ENCODE measurements around the gene IQCH.
"Not testable (repeated sequence)": the region's sequence is repeated elsewhere in the genome, so short reads cannot be mapped to it uniquely, and the experiment has no call there.

Gene IQCH

DNA sequence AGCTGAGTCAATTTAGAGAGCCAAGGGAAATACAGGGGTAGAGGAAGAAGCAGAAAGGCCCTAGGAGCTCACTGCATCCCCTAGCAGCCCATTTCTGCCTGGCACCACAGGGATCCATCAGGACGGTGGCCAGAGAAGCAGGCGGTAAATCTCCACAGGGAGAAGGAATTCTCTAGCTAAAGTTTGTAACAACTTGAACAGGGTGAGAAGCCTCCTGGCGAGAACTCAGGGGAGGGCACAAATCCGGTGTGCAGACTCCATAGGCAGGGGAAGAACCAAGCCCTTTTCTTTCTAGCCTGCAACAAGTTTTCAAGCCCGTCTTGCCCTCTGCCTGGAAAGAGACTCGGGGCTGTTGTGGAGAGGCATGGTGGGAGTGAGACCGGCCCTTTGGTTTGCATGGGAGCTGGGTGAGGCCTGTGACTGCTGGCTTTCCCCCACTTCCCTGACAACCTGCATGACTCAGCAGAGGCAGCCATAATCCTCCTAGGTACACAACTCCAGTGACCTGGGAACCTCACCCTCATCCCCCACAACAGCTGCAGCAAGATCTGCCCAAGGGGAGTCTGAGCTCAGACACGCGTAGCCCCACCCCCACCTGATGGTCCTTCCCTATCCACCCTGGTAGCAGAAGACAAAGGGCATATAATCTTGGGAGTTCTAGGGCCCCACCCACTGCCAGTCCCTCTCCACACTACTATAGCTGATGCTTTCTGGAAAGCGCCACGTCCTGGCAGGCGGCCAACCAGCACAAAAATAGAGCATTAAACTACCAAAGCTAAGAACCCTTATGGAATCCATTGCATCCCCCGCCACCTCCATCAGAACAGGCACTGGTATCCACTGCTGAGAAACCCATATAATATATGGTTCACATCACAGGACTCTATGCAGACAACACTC is 182.0 kb downstream of the IQCH start:
- H3K9me3 Mint-ChIP-seq (ENCODE audit: low read depth); H3K4me1 Mint-ChIP-seq (ENCODE audit: low read depth); H3K4me3 Mint-ChIP-seq; H3K27me3 Mint-ChIP-seq; H3K27ac Mint-ChIP-seq: not testable (repeated sequence)
- H3K36me3 Mint-ChIP-seq: peaks cover 25% of the 10 kb centered on the region

- peaks cover 3% of the 10 kb centered on the region for H3K9me3 Mint-ChIP-seq (ENCODE audit: low read depth)
- no peak overlapping the region for H3K4me3 Mint-ChIP-seq
- no peak overlapping the region for H3K27ac Mint-ChIP-seq
- H3K36me3 Mint-ChIP-seq: peaks cover 16% of the 10 kb centered on the region
- H3K27me3 Mint-ChIP-seq: no peaks in the 10 kb centered on the region
- H3K4me1 Mint-ChIP-seq (ENCODE audit: low read depth): no peaks in the 10 kb centered on the region
Observed at GRCh38 chr15:67444100-67444499, 189.5 kb downstream of the IQCH start.

GRCh38 chr15:67446449-67446848 is 191.9 kb downstream of the IQCH start:
- H3K9me3 Mint-ChIP-seq (ENCODE audit: low read depth): peaks cover 3% of the 10 kb centered on the region
- peaks cover 3% of the 10 kb centered on the region for H3K36me3 Mint-ChIP-seq
- H3K27ac Mint-ChIP-seq: no peak overlapping the region
- no peaks in the 10 kb centered on the region for H3K4me1 Mint-ChIP-seq (ENCODE audit: low read depth)
- H3K27me3 Mint-ChIP-seq: no peaks in the 10 kb centered on the region
- no peak overlapping the region for H3K4me3 Mint-ChIP-seq

DNA sequence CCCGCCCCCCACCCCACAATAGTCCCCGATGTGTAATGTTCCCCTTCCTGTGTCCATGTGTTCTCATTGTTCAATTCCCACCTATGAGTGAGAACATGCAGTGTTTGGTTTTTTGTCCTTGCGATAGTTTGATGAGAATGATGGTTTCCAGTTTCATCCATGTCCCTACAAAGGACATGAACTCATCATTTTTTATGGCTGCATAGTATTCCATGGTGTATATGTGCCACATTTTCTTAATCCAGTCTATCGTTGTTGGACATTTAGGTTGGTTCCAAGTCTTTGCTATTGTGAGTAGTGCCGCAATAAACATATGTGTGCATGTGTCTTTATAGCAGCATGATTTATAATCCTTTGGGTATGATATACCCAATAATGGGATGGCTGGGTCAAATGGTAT is 193.8 kb downstream of the IQCH start:
- not testable (repeated sequence) for H3K27me3 Mint-ChIP-seq; H3K9me3 Mint-ChIP-seq (ENCODE audit: low read depth); H3K36me3 Mint-ChIP-seq; H3K27ac Mint-ChIP-seq; H3K4me3 Mint-ChIP-seq; H3K4me1 Mint-ChIP-seq (ENCODE audit: low read depth)

GRCh38 chr15:67453703-67454102 is 199.1 kb downstream of the IQCH start:
- not testable (repeated sequence) for H3K9me3 Mint-ChIP-seq (ENCODE audit: low read depth); H3K4me1 Mint-ChIP-seq (ENCODE audit: low read depth); H3K4me3 Mint-ChIP-seq; H3K36me3 Mint-ChIP-seq; H3K27me3 Mint-ChIP-seq; H3K27ac Mint-ChIP-seq

GRCh38 chr15:67456677-67457529 is 202.3 kb downstream of the IQCH start:
- no peak overlapping the region for H3K27ac Mint-ChIP-seq
- H3K27me3 Mint-ChIP-seq: no peaks in the 10 kb centered on the region
- no peaks in the 10 kb centered on the region for H3K9me3 Mint-ChIP-seq (ENCODE audit: low read depth)
- no peak overlapping the region for H3K4me3 Mint-ChIP-seq
- peaks cover 2% of the 10 kb centered on the region for H3K36me3 Mint-ChIP-seq
- no peaks in the 10 kb centered on the region for H3K4me1 Mint-ChIP-seq (ENCODE audit: low read depth)

DNA sequence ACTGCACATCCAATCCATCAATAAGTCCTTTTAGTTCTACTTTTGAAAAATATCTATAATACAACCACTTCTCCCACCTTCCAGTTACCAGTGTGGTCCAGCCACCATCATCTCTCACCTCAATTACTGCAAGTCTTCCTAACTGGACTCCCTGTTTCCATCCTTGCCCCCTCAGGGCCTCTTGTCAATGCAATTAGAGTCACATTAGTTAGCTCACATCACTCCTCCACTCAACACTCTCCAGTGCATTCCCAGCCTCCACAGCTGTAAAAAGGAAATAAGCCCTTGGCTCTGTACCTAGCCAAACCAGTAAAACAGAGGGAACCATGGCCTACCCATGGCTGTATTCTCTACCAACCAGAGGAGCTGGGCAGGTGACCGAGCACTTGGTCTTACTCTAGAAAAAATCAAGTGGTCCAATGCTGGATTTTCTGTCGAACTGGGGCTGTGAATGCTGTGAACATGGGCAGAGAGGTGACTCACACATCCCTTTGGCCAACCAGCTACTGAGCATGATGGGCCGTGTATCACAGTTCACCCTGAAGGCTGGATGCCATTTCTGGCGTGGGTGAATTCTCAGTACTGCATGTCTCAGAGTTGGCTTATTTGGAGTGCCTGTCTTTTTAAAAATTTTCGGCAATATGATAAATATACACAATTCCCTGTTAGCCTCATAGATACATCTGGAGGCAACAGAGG is 203.9 kb downstream of the IQCH start:
- no peaks in the 10 kb centered on the region for H3K9me3 Mint-ChIP-seq (ENCODE audit: low read depth)
- H3K27me3 Mint-ChIP-seq: no peaks in the 10 kb centered on the region
- H3K4me3 Mint-ChIP-seq: no peak overlapping the region
- peaks cover 2% of the 10 kb centered on the region for H3K36me3 Mint-ChIP-seq
- no peaks in the 10 kb centered on the region for H3K4me1 Mint-ChIP-seq (ENCODE audit: low read depth)
- no peak overlapping the region for H3K27ac Mint-ChIP-seq

DNA sequence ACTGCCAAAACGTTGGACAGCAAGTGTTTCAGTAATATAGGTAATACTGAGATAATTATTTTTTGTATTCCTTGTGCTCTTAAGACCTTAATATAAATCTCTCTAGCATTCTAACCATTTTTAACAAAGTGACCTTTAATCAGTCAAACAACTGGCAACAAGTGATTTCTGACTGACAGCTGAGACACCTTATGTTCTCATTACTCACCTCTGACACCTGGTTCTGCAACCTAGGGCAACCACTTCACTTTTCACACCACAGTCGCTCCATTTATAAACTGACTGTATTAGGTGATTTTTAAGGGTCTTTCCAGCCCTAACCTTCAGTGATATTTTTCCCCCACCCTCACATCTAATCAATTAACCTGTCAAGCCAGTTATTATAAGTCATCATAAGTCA is 205.9 kb downstream of the IQCH start:
- Mint-ChIP-seq H3K4me1 (ENCODE audit: low read depth) (no peaks in the 10 kb centered on the region), H3K4me3 (no peak overlapping the region), H3K36me3 (peaks cover 4% of the 10 kb centered on the region), H3K27me3 (no peaks in the 10 kb centered on the region), H3K27ac (no peak overlapping the region), H3K9me3 (ENCODE audit: low read depth) (no peaks in the 10 kb centered on the region)

GRCh38 chr15:67461735-67462134 is 207.1 kb downstream of the IQCH start:
- no peak overlapping the region for H3K27ac Mint-ChIP-seq
- no peak overlapping the region for H3K4me3 Mint-ChIP-seq
- H3K9me3 Mint-ChIP-seq (ENCODE audit: low read depth): no peaks in the 10 kb centered on the region

GRCh38 chr15:67462875-67463274 is 208.3 kb downstream of the IQCH start:
- no peak overlapping the region for H3K27ac Mint-ChIP-seq
- no peak overlapping the region for H3K4me3 Mint-ChIP-seq
- H3K4me1 Mint-ChIP-seq (ENCODE audit: low read depth): no peaks in the 10 kb centered on the region
- no peaks in the 10 kb centered on the region for H3K27me3 Mint-ChIP-seq
- no peaks in the 10 kb centered on the region for H3K9me3 Mint-ChIP-seq (ENCODE audit: low read depth)
- H3K36me3 Mint-ChIP-seq: peaks cover 4% of the 10 kb centered on the region

More at GRCh38 chr15:67461735-67462134, 207.1 kb downstream of the IQCH start:
- Mint-ChIP-seq H3K27me3 (no peaks in the 10 kb centered on the region), H3K36me3 (peaks cover 4% of the 10 kb centered on the region), H3K4me1 (ENCODE audit: low read depth) (no peaks in the 10 kb centered on the region)

DNA sequence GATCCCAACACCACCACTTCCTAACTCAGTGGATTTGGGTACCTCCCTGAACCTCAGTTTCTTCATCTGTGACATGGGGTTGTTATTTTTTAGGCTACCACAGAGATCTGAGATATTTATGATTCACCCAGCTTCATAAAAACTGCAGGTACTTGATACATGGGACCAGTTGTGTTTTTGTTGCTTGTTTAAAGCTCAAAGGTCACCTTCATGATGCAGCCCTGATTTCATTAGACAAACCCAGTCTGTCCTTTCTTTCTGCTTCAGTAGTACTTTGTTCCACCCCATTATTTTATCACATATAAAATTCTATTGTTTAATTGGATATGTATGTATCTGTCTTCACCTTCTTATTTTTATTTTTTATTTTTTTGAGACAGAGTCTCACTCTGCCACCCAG is 208.9 kb downstream of the IQCH start:
- Mint-ChIP-seq H3K27me3 (no peaks in the 10 kb centered on the region), H3K27ac (no peak overlapping the region), H3K36me3 (peaks cover 4% of the 10 kb centered on the region), H3K4me1 (ENCODE audit: low read depth) (no peaks in the 10 kb centered on the region), H3K9me3 (ENCODE audit: low read depth) (no peaks in the 10 kb centered on the region), H3K4me3 (no peak overlapping the region)

DNA sequence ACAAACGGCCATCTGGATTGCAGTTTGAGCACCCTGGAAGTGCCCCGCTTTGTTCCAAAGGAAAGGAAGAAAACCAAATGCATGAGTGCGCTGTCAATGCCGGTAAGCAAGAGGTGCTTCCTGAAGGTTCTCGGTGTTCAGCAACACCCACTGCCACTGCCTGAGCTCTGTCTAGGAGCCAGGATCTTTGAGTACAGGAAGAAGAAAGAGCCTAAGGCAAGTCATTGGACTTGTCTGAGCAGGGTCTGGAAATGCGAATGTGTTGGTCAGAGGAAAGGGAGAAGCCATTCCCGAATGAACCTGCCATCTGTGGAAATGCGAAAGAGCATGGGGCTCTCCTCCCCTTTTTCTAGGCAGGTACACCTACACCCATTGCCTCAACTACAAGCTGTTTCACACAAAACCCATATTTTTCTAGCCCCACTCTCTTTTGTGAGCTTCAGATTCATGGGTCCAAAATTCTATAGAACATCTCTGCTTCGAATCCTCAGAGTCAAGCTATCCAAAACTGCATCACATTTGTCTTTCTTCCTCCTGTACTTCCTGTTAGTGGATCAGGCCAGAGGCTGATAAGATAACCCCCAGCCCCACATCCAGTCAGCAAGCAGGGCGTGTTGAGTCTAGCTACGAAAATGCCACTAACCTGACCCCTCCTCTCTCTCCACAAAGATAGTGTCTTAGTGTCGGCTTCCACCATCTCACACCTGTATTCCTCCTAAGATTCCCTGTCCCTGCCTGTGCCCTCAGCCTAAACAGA is 210.8 kb downstream of the IQCH start:
- Mint-ChIP-seq H3K4me3 (no peak overlapping the region), H3K27me3 (no peaks in the 10 kb centered on the region), H3K9me3 (ENCODE audit: low read depth) (no peaks in the 10 kb centered on the region), H3K4me1 (ENCODE audit: low read depth) (no peaks in the 10 kb centered on the region), H3K36me3 (peaks cover 2% of the 10 kb centered on the region), H3K27ac (no peak overlapping the region)

DNA sequence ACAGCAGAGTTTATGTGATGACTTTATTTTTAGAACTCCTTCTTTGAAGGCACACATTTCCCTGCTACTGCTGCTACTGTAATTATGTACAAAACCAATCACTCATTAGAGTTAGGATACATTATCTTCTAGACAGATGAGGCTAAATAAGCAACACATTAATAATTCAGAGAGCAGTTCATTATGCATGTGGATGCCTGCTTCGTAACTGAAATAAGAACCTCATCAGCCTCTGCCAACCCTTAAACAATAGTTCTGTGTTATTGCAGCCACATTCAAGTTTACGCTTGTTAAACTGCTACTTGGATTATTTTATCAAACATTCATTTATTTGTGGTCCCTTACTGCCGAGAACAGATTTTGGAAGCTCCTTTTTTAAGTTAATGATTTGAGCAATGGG is 213.8 kb downstream of the IQCH start:
- H3K9me3 Mint-ChIP-seq (ENCODE audit: low read depth): no peaks in the 10 kb centered on the region
- no peaks in the 10 kb centered on the region for H3K27me3 Mint-ChIP-seq
- peaks cover 9% of the 10 kb centered on the region for H3K36me3 Mint-ChIP-seq
- H3K4me1 Mint-ChIP-seq (ENCODE audit: low read depth): no peaks in the 10 kb centered on the region
- no peak overlapping the region for H3K4me3 Mint-ChIP-seq
- no peak overlapping the region for H3K27ac Mint-ChIP-seq

GRCh38 chr15:67469680-67470079 is 215.1 kb downstream of the IQCH start:
- Mint-ChIP-seq H3K36me3 (peaks cover 7% of the 10 kb centered on the region), H3K4me1 (ENCODE audit: low read depth) (no peaks in the 10 kb centered on the region), H3K27ac (no peak overlapping the region), H3K9me3 (ENCODE audit: low read depth) (no peaks in the 10 kb centered on the region), H3K27me3 (no peaks in the 10 kb centered on the region), H3K4me3 (no peak overlapping the region)

Measured in activated naive CD8-positive, alpha-beta T cell (primary cell).